ENCODE data around the gene ISLR.

GRCh38 chr15:74201710-74202420, 28.4 kb downstream of the ISLR start:
- TF ChIP-seq GATA3 (IDR thresholded peaks at IDR 0.05; ENCODE audit: low read depth, low read length) = no peak
- no peak for TF ChIP-seq GATA2 (IDR thresholded peaks at IDR 0.05; ENCODE audit: low read depth, low read length)
